Neutrophil (primary cell): Measurements from ENCODE around the gene POLD3.

Experiments used
- H3K27ac ChIP-seq: fragments of 200-600 bp; sonication (generic); 2 replicates; pipeline ENCODE4 v1.5.1; 2016; ENCODE audit warnings: mild to moderate bottlenecking, moderate library complexity
- H3K27me3 ChIP-seq: fragments of 200-600 bp; sonication (generic); 2 replicates; pipeline ENCODE4 v1.6.0; 2016; ENCODE audit warnings: mild to moderate bottlenecking
- H3K36me3 ChIP-seq: fragments of 200-600 bp; sonication (generic); 2 replicates; pipeline ENCODE4 v1.5.1; 2017
- H3K4me1 ChIP-seq, 2 experiments: fragments of 200-600 bp in 1 of 2; sonication (generic) in 1 of 2; 1 replicate in 1 of 2; 2 replicates in 1 of 2; pipeline versions ENCODE4 v1.5.1 to v1.6.1; 2013 to 2016; ENCODE audit warnings: low read depth in 1 of 2, low read length in 1 of 2, mild to moderate bottlenecking in 1 of 2, moderate library complexity in 1 of 2; ENCODE audit not compliant: control insufficient read depth in 1 of 2, insufficient read depth in 1 of 2
- H3K4me3 ChIP-seq, 2 experiments: fragments of 200-600 bp in 1 of 2; sonication (generic) in 1 of 2; 1 replicate in 1 of 2; 2 replicates in 1 of 2; pipeline ENCODE4 v1.5.1; 2013 to 2016; ENCODE audit warnings: low read depth in 1 of 2, low read length in 1 of 2, mild to moderate bottlenecking in 1 of 2, moderate library complexity in 1 of 2
- H3K9me3 ChIP-seq: fragments of 200-600 bp; sonication (generic); 2 replicates; pipeline ENCODE4 v1.5.1; 2016
- TF ChIP-seq, protein P1 (sequence below): fragments of 200-600 bp; sonication (generic); IDR thresholded peaks from 2 replicates; pipeline ENCODE4 v1.5.1; 2016; ENCODE audit warnings: antibody characterized with exemption

The POLD3 gene

DNA sequence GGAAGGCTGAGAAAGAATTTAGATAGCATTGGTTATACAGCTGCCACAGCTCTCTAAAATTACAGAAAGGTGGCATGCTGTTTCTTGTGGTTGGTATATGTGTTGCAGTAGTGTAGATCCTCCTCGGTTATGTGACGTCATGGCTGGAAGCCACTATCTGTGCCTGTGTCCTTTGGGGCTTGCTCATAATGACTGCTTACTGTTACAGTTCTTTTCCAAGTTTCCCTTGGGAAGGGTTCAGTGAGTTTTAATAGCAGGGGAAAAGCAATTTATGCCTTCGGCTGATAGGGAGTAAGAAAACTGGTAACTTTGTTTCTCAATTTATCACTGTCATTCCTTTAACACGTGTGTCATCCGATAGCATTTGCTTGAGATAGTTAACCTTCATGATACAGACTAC lies 47.2 kb downstream of the POLD3 start:
- Histone ChIP-seq H3K4me1 (no peaks in the 10 kb centered on the region), H3K27me3 (no peaks in the 10 kb centered on the region), H3K36me3 (peaks cover 47% of the 10 kb centered on the region), H3K27ac (no peak overlapping the region), H3K9me3 (no peaks in the 10 kb centered on the region), H3K4me3 (no peak overlapping the region)
- TF ChIP-seq, protein P1, sequence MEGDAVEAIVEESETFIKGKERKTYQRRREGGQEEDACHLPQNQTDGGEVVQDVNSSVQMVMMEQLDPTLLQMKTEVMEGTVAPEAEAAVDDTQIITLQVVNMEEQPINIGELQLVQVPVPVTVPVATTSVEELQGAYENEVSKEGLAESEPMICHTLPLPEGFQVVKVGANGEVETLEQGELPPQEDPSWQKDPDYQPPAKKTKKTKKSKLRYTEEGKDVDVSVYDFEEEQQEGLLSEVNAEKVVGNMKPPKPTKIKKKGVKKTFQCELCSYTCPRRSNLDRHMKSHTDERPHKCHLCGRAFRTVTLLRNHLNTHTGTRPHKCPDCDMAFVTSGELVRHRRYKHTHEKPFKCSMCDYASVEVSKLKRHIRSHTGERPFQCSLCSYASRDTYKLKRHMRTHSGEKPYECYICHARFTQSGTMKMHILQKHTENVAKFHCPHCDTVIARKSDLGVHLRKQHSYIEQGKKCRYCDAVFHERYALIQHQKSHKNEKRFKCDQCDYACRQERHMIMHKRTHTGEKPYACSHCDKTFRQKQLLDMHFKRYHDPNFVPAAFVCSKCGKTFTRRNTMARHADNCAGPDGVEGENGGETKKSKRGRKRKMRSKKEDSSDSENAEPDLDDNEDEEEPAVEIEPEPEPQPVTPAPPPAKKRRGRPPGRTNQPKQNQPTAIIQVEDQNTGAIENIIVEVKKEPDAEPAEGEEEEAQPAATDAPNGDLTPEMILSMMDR: no peak

DNA sequence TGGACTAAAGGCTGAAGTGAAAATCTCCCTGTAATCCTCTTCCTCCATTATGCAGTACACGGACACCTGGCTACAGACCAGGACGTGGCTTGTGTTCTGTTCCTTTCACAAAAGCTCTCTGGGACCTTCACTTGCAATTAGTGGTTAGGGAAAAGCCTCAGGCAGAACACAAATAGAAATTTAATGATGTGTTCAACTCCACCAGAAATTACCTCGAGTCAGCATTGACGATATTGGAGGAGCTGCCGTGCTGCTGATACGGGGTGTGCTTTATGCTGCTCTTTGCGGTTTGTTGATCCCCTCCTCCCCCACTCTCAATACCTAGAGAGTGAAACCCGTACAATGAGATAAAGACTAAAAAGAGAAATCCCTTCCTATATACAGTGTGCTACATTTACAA lies 48.9 kb downstream of the POLD3 start:
- TF ChIP-seq, protein P1: no peak
- Histone ChIP-seq H3K4me1 (no peaks in the 10 kb centered on the region), H3K36me3 (peaks cover 30% of the 10 kb centered on the region), H3K4me3 (no peak overlapping the region), H3K27ac (no peak overlapping the region), H3K9me3 (no peaks in the 10 kb centered on the region), H3K27me3 (no peaks in the 10 kb centered on the region)

DNA sequence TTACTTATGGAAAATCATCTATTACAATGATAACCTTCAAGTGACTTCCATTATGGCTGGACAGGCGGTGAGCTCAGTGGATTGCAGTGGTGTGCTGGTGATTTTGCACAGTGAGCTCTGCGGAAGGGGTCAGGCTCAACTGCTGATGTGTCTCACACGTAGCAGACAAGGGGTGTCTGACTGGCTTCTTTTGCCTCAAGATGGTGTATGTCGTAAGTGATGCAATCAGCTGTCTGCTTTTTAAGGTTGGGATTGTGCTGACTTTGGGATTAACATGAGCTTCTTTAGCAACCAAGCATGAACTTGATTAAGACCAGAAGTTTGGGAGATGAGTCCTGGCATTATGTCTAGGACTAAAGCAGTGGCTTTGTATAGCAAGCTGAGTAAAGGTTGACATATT lies 49.5 kb downstream of the POLD3 start:
- TF ChIP-seq, protein P1: no peak

DNA sequence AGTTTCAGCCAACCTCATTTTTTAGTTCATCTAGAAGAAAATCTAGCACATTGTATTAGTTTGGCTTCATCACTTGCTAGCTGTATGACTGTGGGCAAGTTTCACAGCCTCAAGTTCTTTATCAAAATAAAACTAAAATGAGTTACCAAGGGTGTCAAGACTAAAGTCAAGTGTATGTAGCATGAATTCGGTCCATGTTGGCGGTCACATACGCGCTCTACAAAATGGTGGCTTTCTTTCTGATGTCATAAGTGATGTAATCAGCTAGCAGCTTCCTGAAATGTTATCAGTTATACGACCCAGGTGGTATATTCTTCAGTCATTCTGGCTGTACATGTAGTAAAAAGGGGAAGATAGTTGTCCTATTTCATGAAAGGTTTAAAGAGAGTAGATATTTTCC lies 50.5 kb downstream of the POLD3 start:
- Histone ChIP-seq H3K27me3 (no peaks in the 10 kb centered on the region), H3K4me1 (no peaks in the 10 kb centered on the region), H3K36me3 (peaks cover 37% of the 10 kb centered on the region), H3K9me3 (no peaks in the 10 kb centered on the region), H3K4me3 (no peak overlapping the region), H3K27ac (no peak overlapping the region)
- TF ChIP-seq, protein P1: no peak

More for the DNA sequence above, 49.5 kb downstream of the POLD3 start:
- Histone ChIP-seq H3K36me3 (peaks cover 30% of the 10 kb centered on the region), H3K4me1 (no peaks in the 10 kb centered on the region), H3K9me3 (no peaks in the 10 kb centered on the region), H3K27me3 (no peaks in the 10 kb centered on the region), H3K27ac (no peak overlapping the region), H3K4me3 (no peak overlapping the region)

DNA sequence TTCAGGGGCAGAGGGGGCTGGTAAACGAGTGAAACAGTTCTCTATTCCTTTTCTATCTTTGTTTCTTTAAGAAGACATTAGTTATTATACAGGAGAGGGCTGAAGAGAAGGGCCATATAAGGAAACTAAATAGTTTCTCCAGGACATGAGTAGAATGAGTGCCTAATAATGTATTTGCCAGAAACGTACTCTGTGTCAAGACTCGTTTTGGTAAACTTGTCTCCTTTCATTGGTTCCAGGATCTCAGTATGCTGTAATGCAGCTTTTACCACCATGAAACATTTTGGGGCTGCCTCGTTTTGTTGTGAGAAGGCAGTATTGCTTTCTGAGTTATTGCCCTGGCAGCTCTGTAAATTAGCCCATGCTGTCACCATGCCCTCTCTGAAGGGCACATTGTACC lies 51.7 kb downstream of the POLD3 start:
- TF ChIP-seq, protein P1: no peak
- Histone ChIP-seq H3K9me3 (no peaks in the 10 kb centered on the region), H3K4me1 (no peaks in the 10 kb centered on the region), H3K27me3 (no peaks in the 10 kb centered on the region), H3K4me3 (no peak overlapping the region), H3K27ac (no peak overlapping the region), H3K36me3 (peaks cover 37% of the 10 kb centered on the region)

DNA sequence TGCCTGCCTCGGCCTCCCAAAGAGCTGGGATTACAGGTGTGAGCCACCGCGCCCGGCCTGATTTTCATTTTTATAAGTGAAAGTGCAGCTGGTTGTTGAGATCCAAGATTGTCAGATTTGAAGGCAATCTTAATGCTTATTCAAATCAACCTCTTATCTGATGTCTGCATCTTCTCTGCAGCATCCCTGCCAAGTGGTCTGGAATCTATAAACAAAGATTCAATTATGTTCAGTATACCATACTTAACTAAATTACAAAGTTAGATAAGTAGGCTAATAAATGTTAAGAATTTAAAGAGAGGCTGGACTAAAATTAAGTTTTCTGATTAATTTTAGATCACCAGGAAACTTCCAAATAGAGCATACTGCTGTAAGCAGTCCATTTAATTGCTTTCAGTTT lies 53.8 kb downstream of the POLD3 start:
- no peaks in the 10 kb centered on the region for H3K4me1 ChIP-seq
- H3K27me3 ChIP-seq: no peaks in the 10 kb centered on the region
- no peaks in the 10 kb centered on the region for H3K9me3 ChIP-seq
- no peak overlapping the region for H3K4me3 ChIP-seq
- TF ChIP-seq, protein P1: no peak
- H3K36me3 ChIP-seq: peaks cover 25% of the 10 kb centered on the region
- no peak overlapping the region for H3K27ac ChIP-seq
